ENCODE data around the gene PARD3B.
A peak's percentile ranks its signal among the peaks of the same experiment; 100 is the strongest.

PARD3B gene

DNA sequence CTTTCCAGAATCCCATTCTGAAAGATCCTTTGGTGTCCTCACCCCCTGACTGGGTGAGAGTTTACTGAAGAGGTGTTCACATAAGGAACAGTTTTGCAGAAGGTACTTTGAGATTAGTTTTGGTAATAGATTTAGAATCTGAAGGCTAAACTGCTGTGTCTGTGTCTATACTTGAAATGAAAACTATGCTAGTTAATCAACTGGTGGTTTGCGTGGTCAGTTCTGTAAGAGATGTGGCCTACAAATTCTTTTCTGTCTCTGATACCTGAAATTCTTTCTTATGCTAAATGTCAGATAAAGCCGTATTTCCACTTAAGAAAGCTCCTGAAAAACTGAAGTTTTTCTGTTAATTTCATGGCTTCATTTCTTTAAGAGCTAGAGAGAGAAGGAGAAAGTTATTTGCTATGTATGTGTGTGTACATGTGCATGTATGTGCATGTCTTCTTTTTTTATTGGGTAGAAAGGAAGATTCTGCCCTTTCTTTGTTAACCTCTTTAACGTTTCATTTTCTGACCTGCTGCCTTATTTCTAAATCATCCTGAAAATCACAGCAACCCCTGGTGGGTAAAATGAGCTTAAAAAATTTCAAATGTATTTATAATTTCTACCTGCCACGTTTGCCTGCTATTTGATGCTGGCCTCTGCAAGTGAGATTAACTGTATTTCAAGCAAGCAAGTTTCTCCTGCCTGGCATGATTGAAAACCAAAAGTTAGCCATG lies 585.0 kb downstream of the PARD3B start:
- Mint-ChIP-seq H3K27ac (no peak overlapping the region), H3K27me3 (ENCODE audit: low read depth) (no peaks in the 10 kb centered on the region), H3K9me3 (no peaks in the 10 kb centered on the region), H3K36me3 (ENCODE audit: low read depth) (peaks cover 23% of the 10 kb centered on the region), H3K4me3 (no peak overlapping the region), H3K4me1 (peaks cover 6% of the 10 kb centered on the region)
- TF ChIP-seq, protein P1, sequence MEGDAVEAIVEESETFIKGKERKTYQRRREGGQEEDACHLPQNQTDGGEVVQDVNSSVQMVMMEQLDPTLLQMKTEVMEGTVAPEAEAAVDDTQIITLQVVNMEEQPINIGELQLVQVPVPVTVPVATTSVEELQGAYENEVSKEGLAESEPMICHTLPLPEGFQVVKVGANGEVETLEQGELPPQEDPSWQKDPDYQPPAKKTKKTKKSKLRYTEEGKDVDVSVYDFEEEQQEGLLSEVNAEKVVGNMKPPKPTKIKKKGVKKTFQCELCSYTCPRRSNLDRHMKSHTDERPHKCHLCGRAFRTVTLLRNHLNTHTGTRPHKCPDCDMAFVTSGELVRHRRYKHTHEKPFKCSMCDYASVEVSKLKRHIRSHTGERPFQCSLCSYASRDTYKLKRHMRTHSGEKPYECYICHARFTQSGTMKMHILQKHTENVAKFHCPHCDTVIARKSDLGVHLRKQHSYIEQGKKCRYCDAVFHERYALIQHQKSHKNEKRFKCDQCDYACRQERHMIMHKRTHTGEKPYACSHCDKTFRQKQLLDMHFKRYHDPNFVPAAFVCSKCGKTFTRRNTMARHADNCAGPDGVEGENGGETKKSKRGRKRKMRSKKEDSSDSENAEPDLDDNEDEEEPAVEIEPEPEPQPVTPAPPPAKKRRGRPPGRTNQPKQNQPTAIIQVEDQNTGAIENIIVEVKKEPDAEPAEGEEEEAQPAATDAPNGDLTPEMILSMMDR (IDR thresholded peaks at IDR 0.05; ENCODE audit: unreplicated experiment in 3 of 3): no peak

DNA sequence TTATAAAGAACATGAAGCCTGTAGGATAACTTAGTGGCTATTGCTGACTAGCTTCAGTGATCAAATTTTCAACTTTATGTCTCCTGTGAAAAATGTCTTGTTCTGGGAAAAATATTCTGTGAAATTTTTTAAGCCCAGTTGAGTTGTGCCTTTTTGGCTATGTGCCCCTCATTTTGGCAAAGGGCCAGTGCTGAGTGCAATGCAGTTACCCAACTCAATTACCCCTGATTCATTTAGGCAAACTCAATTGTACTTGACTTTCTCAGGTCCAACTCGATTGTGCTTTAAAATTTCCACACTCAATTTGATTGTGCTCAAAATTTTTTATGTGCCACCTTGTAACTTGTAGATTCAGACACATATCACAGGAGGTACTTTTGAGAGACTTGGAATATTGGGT lies 588.3 kb downstream of the PARD3B start:
- no peak overlapping the region for H3K4me3 Mint-ChIP-seq
- H3K27ac Mint-ChIP-seq: no peak overlapping the region
- no peaks in the 10 kb centered on the region for H3K27me3 Mint-ChIP-seq (ENCODE audit: low read depth)
- no peaks in the 10 kb centered on the region for H3K9me3 Mint-ChIP-seq
- TF ChIP-seq, protein P1 (IDR thresholded peaks at IDR 0.05; ENCODE audit: unreplicated experiment in 3 of 3): no peak
- H3K4me1 Mint-ChIP-seq: peaks cover 6% of the 10 kb centered on the region
- peaks cover 14% of the 10 kb centered on the region for H3K36me3 Mint-ChIP-seq (ENCODE audit: low read depth)

GRCh38 chr2:205138735-205139134 lies 593.5 kb downstream of the PARD3B start:
- Mint-ChIP-seq H3K27me3 (ENCODE audit: low read depth) (no peaks in the 10 kb centered on the region), H3K36me3 (ENCODE audit: low read depth) (peaks cover 3% of the 10 kb centered on the region), H3K4me3 (no peak overlapping the region), H3K9me3 (no peaks in the 10 kb centered on the region), H3K4me1 (peaks cover 6% of the 10 kb centered on the region), H3K27ac (no peak overlapping the region)
- TF ChIP-seq, protein P1 (IDR thresholded peaks at IDR 0.05; ENCODE audit: unreplicated experiment in 3 of 3): no peak

DNA sequence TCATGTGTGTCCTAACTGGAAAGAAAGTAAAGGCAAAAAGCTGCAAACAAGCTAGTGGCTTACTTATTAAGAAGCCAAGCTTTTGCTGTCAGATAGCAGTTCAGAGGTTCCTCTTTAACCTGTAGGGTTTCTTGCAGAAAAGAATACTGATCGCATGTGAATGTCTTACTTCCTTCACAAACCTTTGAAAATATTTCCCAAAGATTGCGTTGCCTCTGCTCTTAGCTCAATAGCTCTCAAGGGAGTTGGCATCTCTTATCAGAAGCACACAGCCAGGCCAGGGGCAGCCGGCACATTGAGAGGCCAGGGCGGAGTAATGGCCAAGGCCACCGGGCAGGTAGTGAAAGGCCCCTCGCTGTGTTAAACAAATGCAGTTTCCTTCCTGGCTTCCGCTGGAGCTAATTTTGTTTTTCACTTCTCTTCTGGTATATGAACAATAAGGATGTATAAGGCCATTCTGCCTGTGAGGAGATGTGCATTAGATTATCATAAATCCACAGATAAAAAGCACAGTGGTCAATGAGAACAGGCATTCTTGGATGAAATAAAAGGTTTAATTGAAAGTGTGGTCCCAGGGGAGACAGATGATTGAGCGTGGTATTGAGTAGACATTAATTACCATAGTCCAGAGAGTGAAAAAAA lies 594.7 kb downstream of the PARD3B start:
- H3K27me3 Mint-ChIP-seq (ENCODE audit: low read depth): no peaks in the 10 kb centered on the region

GRCh38 chr2:205141381-205141780 lies 596.1 kb downstream of the PARD3B start:
- TF ChIP-seq, protein P1 (IDR thresholded peaks at IDR 0.05; ENCODE audit: unreplicated experiment in 3 of 3): no peak
- Mint-ChIP-seq H3K4me3 (no peak overlapping the region), H3K4me1 (peaks cover 6% of the 10 kb centered on the region), H3K36me3 (ENCODE audit: low read depth) (no peaks in the 10 kb centered on the region), H3K27ac (no peak overlapping the region), H3K9me3 (no peaks in the 10 kb centered on the region), H3K27me3 (ENCODE audit: low read depth) (no peaks in the 10 kb centered on the region)

More for the DNA sequence above, 594.7 kb downstream of the PARD3B start:
- H3K36me3 Mint-ChIP-seq (ENCODE audit: low read depth): no peaks in the 10 kb centered on the region
- peaks cover 6% of the 10 kb centered on the region for H3K4me1 Mint-ChIP-seq
- no peaks in the 10 kb centered on the region for H3K9me3 Mint-ChIP-seq
- TF ChIP-seq, protein P1 (IDR thresholded peaks at IDR 0.05; ENCODE audit: unreplicated experiment in 3 of 3): no peak
- H3K27ac Mint-ChIP-seq: peak overlapping the region; percentile 12 to 49 (median 40)
- no peak overlapping the region for H3K4me3 Mint-ChIP-seq

All from nephron (organoid).